Measurements from ENCODE around the gene ELP4.
"Not testable (repeated sequence)": the region's sequence is repeated elsewhere in the genome, so short reads cannot be mapped to it uniquely, and the experiment has no call there.

The ELP4 gene

DNA sequence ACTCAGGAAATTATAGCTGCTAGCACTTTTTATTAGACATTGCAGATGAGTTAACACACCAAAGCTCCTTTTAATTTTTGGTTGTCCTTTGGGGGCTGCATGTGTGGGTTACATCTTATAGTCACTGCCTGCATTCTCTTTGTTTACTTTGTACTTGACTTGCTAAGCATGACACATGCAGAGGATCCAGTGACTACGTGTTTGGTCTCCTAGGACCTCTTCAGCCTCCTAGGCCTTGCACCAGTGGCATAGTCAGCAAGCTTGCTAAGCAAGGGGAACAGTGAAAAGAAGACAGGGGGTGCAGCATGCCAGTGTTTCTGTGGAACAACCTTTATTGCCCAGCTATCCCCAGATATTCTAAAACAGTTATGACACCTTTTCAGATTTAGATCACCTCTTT, 193.4 kb downstream of the ELP4 start:
- DNase-seq (ENCODE audit: low read depth), result no peak

DNA sequence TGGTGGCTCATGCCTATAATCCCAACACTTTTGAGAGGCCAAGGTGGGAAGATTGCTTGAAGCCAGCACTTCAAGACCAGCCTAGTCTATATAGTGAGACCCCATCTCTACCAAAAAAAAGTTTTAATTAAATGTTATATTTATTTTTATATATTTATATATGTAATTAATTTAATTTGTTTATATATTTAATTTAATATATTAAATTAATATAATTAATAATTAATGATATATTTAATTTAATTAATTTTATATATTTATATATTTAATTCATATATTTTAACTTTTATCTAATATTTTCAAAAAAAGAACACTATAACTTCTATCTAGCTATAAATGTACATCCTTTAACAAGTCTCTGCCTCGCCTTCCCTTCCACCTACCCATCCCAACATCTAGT, 196.8 kb downstream of the ELP4 start:
- no peak for DNase-seq (ENCODE audit: low read depth)

GRCh38 chr11:31711137-31711536, 201.6 kb downstream of the ELP4 start:
- no peak for DNase-seq (ENCODE audit: low read depth)

DNA sequence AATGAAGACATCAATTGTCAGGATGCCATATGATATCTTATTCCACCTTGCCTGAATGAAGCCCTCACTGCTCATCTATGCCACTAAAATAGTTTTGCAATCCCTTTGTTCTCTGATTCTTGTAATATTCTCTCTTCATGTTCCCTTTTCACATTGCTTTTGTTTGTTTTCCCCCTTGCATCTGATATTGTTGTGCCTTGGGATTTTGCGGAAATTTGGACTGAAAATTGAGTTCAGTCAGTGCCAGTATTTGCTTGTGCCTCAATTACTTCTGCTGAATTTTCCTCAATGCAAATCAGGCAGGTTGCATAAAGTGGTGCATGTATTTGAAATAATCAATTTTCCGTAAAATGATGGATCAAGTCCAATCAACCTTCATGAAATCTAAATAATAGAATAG, 203.3 kb downstream of the ELP4 start:
- no peak for DNase-seq (ENCODE audit: low read depth)

- no peak for DNase-seq (ENCODE audit: low read depth)
Observed at GRCh38 chr11:31714840-31715239, 205.3 kb downstream of the ELP4 start.

DNA sequence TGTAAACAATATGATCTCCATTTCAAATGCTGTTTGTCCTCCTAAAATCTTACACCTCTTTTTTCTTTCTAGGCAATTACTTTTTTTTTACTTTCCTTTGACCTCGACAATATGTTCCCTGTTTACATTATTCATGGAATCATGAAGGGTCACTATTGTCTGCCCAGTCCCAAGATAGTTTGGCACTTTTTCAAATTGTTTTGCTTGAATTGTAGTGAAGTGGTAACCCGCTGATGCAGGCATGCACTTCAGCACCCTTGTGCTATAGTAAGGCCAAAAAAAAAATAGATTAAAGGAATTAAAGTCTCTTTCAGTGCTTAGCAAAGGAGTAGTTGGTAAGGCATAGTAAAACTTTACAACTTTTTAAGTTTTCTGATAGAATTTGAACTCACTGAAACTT, 210.7 kb downstream of the ELP4 start:
- no peak for DNase-seq (ENCODE audit: low read depth)

DNA sequence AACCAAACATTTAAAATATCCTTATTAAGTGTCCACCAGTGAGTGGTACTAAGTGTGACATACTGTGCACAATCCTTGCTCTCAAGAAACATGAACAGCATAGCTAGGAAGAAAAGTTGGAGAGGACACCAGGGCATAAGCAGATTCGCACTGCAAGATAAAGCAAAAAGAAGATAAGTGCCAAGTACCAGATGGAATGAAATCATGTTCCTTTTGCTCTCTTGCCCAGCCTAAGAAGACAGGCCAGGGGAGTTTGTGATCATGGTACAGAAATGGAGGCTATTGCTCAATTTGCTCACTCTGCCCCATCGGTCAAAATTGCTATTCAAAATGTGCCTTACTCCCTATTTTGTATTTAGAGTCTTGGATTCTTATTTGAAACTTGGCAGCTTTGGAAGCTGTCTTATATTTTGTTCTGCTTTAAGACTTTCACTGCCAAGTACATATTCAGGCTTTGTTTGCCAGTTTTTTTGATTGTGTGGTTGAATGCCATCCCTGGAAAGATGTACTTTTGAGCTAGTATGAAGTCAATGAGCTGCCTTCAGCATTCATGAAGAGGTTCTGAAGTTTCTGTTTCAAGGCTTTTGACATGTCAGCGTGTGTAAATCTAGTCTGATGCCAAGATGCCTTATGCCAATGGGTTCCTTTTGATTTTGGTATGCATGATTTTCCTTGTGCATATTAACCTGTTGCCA, 211.3 kb downstream of the ELP4 start:
- DNase-seq (ENCODE audit: low read depth), result no peak

GRCh38 chr11:31722754-31723153, 213.2 kb downstream of the ELP4 start:
- no peak for DNase-seq (ENCODE audit: low read depth)

GRCh38 chr11:31725176-31725575, 215.6 kb downstream of the ELP4 start:
- DNase-seq (ENCODE audit: low read depth), result no peak

GRCh38 chr11:31728432-31728831, 218.9 kb downstream of the ELP4 start:
- no peak for DNase-seq (ENCODE audit: low read depth)

DNA sequence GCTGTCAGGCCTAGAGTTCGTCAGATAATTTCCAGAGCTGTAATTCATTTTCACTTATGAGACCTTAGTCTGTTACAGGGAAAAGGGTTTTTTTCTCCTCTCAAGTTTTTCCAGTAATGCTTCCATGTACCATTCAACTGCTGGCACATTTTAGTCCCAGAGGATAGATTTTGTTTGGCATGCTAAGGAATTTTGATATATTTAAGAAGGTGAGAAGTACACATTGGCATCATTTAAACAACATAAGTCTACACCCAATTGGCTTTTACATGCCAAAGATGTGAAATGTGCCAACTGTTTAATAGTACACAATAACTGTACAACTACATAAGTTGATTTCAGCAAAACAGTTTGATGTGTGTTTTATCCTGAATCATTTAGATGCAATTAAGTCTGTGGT, 230.6 kb downstream of the ELP4 start:
- DNase-seq (ENCODE audit: low read depth), result no peak

GRCh38 chr11:31740731-31741368, 231.3 kb downstream of the ELP4 start:
- not testable (repeated sequence) for DNase-seq (ENCODE audit: low read depth)

- DNase-seq (ENCODE audit: low read depth), result no peak
Observed at GRCh38 chr11:31747581-31747980, 238.0 kb downstream of the ELP4 start.

GRCh38 chr11:31757260-31757835, 247.8 kb downstream of the ELP4 start:
- DNase-seq (ENCODE audit: low read depth), result no peak

DNA sequence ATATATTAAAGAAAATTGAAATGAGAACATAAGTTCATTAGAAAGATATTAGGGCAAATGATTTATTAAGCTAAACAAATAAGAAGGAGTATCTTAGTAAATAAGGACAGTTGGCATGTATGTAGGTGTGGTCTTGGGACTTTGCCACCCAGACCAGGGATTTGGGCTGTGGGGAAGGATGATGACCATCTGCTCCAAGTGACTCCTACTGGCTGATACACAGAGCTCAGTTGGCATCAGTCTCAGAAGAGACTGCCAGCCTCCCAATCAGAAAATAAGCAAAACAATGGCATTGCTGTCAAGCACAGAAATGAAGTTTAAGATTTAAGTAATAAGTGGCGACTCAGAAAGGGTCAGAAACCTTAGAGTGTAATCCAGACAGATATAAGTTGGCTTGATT, 252.1 kb downstream of the ELP4 start:
- DNase-seq (ENCODE audit: low read depth), result no peak

DNA sequence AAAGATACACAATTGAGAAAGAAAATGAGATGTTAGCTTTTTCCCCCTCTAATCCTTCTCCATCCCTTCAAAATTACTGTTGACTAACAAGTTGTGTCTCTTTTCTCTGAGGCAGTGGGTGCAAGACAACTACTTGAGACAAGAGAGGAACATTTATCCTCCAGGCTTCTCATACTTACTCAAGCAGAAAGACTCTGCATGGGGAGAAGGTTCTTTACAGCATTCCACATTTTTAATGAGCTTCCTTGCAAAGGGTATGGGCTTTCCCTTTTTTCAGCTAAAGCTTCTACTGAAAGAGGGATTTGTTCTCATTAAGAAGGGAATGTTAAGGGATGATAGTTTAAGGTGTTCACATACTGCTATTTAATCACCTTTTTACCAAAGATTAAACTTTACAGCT, 253.7 kb downstream of the ELP4 start:
- no peak for DNase-seq (ENCODE audit: low read depth)

- no peak for DNase-seq (ENCODE audit: low read depth)
Observed at GRCh38 chr11:31764261-31764660, 254.7 kb downstream of the ELP4 start.

- no peak for DNase-seq (ENCODE audit: low read depth)
Observed at GRCh38 chr11:31764766-31765165, 255.2 kb downstream of the ELP4 start.

- DNase-seq (ENCODE audit: low read depth), result no peak
Observed at GRCh38 chr11:31767066-31767465, 257.5 kb downstream of the ELP4 start.

DNA sequence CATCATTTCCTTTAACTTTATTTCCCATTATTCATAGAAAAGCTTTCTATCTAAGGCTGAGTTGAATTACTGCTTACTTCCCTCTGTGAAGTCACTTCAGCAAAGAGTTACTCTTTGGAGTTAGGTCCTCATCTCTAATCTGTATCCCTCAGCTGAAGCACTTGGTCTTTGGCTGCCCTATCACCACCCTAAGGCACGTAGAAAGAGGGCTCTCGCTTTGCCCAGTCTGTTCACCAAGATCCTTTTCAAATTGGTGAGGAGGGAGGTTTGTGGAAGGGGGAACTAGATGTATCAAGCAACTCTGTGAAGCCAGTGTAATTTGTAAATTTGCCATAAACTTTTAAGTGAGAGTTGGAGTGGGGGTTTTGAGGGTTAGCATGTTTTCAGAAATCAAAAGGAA, 258.1 kb downstream of the ELP4 start:
- DNase-seq (ENCODE audit: low read depth), result no peak

GRCh38 chr11:31768749-31769640, 259.4 kb downstream of the ELP4 start:
- no peak for DNase-seq (ENCODE audit: low read depth)

GRCh38 chr11:31770011-31770700, 260.6 kb downstream of the ELP4 start:
- no peak for DNase-seq (ENCODE audit: low read depth)
